Measurements from ENCODE around the gene HDC.

The HDC gene

DNA sequence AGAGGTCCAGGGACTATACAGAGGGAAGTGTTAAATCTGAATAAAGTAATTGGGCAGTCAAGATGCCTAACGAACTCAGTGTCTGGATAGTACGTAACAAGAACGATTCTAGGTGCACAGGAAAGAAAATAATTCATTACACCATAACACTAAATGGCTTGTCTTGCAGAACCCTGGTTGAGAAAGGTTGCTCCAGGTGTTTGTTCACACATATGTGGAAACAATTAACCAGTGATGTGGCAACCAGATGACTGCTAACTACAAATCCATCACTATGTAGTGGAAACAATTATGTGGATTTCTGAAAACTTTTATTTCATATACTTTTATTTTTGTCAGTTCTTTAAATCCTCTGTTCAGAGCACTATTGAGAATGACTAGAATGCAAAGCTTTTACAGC is 10.4 kb upstream of the HDC start:
- TF ChIP-seq FOXM1 (IDR thresholded peaks at IDR 0.05; ENCODE audit: borderline replicate concordance, low read depth): no peak
- no peak for TF ChIP-seq RAD21 (IDR thresholded peaks at IDR 0.05; ENCODE audit: low read depth)
- no peak for TF ChIP-seq USF1 (IDR thresholded peaks at IDR 0.05)
- no peak for TF ChIP-seq CREB1 (IDR thresholded peaks at IDR 0.05; ENCODE audit: low read depth)
- no peak for TF ChIP-seq MAX (IDR thresholded peaks at IDR 0.05)
- TF ChIP-seq ZBTB7A (IDR thresholded peaks at IDR 0.05; ENCODE audit: low read depth): no peak

DNA sequence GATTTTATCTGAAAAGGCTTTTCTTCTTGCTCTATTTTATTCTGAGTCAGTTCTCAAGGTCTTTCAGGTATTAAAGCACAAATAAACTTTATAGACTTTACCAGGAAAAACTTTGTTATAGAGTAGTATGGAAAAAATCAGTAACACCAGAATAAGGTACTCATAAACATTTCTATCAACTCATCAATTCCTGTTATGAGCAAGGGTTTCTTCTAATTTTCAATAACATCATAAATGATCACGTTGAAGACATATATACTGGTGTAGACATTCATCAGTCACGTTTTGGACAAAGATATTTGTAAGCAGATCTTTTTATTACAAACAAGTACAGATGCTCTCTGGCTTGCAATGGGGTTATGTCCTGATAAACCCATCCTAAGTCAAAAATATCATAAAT is 9.6 kb upstream of the HDC start:
- TF ChIP-seq TCF12 (IDR thresholded peaks at IDR 0.05; ENCODE audit: low read depth) (no peak), REST (IDR thresholded peaks at IDR 0.05; ENCODE audit: low read depth) (no peak), ZBTB7A (IDR thresholded peaks at IDR 0.05; ENCODE audit: low read depth) (no peak)

DNA sequence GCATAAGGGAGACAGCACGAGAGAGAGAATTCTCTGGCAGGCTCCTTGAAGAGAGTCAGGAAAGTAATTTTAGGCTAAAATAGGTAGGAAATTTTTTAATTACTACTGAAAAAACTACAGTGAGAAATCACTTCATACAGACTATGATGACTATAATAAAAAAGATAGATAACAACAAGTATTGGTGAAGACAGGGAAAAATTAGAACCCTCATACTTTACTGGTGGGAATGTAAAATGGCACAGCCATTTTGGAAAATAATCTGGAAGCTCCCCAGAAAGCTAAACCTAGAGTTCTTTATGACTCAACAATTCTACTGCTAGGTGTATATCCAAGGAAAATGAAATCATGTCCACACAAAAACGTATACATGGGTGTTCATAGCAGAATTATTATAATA is 2.1 kb upstream of the HDC start:
- TF ChIP-seq RAD21 (IDR thresholded peaks at IDR 0.05; ENCODE audit: low read depth) (no peak), FOXM1 (IDR thresholded peaks at IDR 0.05; ENCODE audit: borderline replicate concordance, low read depth) (no peak), USF1 (IDR thresholded peaks at IDR 0.05) (no peak)

- TF ChIP-seq FOXM1 (IDR thresholded peaks at IDR 0.05; ENCODE audit: borderline replicate concordance, low read depth): no peak
- TF ChIP-seq YY1 (IDR thresholded peaks at IDR 0.05; ENCODE audit: low read depth): no peak
- TF ChIP-seq EGR1 (IDR thresholded peaks at IDR 0.05): no peak
- TF ChIP-seq NFIC (IDR thresholded peaks at IDR 0.05): no peak
- TF ChIP-seq TCF12 (IDR thresholded peaks at IDR 0.05; ENCODE audit: low read depth): no peak
- no peak for TF ChIP-seq CEBPB (IDR thresholded peaks at IDR 0.05)
Observed at GRCh38 chr15:50262533-50262932, 3.0 kb downstream of the HDC start.

- TF ChIP-seq TEAD4 (IDR thresholded peaks at IDR 0.05) (no peak), CEBPB (IDR thresholded peaks at IDR 0.05) (no peak), TAF1 (IDR thresholded peaks at IDR 0.05; ENCODE audit: low read depth) (no peak), RAD21 (IDR thresholded peaks at IDR 0.05; ENCODE audit: low read depth) (no peak), FOXM1 (IDR thresholded peaks at IDR 0.05; ENCODE audit: borderline replicate concordance, low read depth) (no peak)
Observed at GRCh38 chr15:50261981-50262380, 3.5 kb downstream of the HDC start.

DNA sequence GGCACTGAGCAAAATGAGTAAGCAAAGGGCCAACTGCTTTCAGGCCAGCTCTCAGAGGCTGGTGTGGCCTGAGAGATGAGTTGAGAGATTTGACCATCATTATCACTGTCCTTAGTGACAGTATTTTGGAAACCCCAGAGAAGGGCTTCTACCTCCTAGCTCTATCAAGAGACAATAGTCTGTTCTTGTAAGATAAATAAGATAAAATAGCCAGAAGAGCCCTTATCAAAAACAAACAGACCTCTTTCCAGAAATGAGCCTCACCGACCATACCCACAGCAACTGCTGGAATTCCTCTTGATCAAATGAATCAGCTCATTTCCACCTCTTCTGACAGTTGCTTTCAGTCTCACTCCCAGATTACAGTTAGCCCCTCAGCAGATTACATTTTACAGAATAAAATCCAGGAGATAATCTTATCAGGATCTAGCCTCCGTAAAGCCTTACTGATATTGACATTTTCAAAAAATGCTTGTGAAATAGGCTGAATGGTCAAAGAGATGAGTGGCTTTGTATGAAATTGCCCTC is 4.5 kb downstream of the HDC start:
- TF ChIP-seq YY1 (IDR thresholded peaks at IDR 0.05; ENCODE audit: low read depth): no peak
- no peak for TF ChIP-seq EP300 (IDR thresholded peaks at IDR 0.05; ENCODE audit: borderline replicate concordance)
- no peak for TF ChIP-seq TCF12 (IDR thresholded peaks at IDR 0.05; ENCODE audit: low read depth)
- no peak for TF ChIP-seq TAF1 (IDR thresholded peaks at IDR 0.05; ENCODE audit: low read depth)
- TF ChIP-seq FOXM1 (IDR thresholded peaks at IDR 0.05; ENCODE audit: borderline replicate concordance, low read depth): no peak

DNA sequence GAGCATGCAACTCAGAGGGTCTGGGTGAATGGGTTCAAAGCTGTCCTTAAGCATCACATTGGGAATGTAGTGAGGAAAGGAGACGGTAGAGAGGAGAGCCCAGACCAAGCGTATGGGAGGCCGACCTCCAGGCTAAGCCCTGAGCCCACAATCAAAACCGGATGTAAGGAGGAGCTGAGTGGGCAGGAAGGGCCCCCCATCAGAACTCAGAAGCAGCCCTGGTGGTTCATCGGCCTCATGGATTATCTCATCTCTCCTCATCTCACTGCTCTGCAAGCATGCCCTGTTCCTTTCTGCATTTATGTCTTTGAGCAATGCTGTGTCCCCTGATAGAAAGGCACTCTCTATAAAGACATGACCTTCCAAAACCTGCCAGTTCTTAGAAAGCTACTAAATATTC is 6.2 kb downstream of the HDC start:
- TF ChIP-seq REST (IDR thresholded peaks at IDR 0.05; ENCODE audit: low read depth): no peak
- no peak for TF ChIP-seq TCF12 (IDR thresholded peaks at IDR 0.05; ENCODE audit: low read depth)
- TF ChIP-seq USF1 (IDR thresholded peaks at IDR 0.05): no peak
- TF ChIP-seq NFIC (IDR thresholded peaks at IDR 0.05): no peak
- no peak for TF ChIP-seq ZBTB7A (IDR thresholded peaks at IDR 0.05; ENCODE audit: low read depth)
- TF ChIP-seq TEAD4 (IDR thresholded peaks at IDR 0.05): no peak
- TF ChIP-seq RAD21 (IDR thresholded peaks at IDR 0.05; ENCODE audit: low read depth): no peak
- no peak for TF ChIP-seq EP300 (IDR thresholded peaks at IDR 0.05; ENCODE audit: borderline replicate concordance)
- TF ChIP-seq MAX (IDR thresholded peaks at IDR 0.05): no peak
- TF ChIP-seq CREB1 (IDR thresholded peaks at IDR 0.05; ENCODE audit: low read depth): no peak
- TF ChIP-seq YY1 (IDR thresholded peaks at IDR 0.05; ENCODE audit: low read depth): no peak
- no peak for TF ChIP-seq TAF1 (IDR thresholded peaks at IDR 0.05; ENCODE audit: low read depth)
- TF ChIP-seq CEBPB (IDR thresholded peaks at IDR 0.05): no peak
- no peak for TF ChIP-seq EGR1 (IDR thresholded peaks at IDR 0.05)
- no peak for TF ChIP-seq FOXM1 (IDR thresholded peaks at IDR 0.05; ENCODE audit: borderline replicate concordance, low read depth)
